ENCODE results near the gene OTUD6A.
"Not testable (repeated sequence)": the region's sequence is repeated elsewhere in the genome, so short reads cannot be mapped to it uniquely, and the experiment has no call there.

The OTUD6A gene

GRCh38 chrX:70049406-70049805, 12.9 kb upstream of the OTUD6A start:
- DNase-seq = no peak

DNA sequence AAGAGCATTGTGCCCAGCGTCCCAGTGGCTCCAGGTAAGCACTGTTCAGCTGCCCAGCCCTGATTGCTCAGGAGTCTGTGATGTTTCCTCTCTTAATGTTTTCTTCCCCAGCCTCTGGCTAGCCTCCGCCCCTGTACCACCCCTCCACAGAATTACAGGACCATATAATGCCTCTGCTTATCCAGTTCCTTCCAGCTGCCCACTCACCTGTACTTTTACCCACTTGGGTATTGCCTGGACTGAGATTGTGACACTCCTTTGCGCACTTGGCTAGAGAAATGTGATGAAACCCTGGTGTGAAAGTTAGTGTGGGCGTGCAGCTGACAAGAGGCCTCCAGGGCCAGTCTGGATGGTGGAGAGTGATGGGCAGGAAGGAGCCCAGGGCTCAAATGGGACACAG, 12.3 kb upstream of the OTUD6A start, which contains the start of gene AWAT2:
Gene AWAT2 (minus strand): TSS at position 14 of the 400 bp plus-strand sequence. CDS start 6 bp downstream, at position 8.
- DNase-seq = no peak

GRCh38 chrX:70052895-70053615, 9.2 kb upstream of the OTUD6A start:
- DNase-seq = no peak

DNA sequence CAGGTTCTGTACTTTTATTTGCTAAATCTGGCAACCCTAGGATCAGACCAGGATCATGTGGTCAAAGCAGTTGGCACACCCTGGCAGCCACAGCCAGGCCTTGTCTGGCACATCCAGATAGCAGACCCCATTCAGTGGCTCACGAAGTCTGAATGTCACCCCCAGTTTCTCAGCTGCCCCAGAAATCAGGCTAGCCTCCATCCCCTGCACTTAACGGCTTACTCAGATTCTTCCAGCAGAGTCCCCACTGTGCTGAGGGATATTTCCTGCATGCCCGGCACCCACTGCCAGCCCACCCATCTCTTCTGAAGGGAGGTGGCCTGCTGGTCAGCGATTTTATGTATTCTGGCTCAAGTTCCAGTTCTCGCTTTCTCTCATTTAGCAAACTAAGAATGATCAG, 7.9 kb upstream of the OTUD6A start:
- DNase-seq = no peak

DNA sequence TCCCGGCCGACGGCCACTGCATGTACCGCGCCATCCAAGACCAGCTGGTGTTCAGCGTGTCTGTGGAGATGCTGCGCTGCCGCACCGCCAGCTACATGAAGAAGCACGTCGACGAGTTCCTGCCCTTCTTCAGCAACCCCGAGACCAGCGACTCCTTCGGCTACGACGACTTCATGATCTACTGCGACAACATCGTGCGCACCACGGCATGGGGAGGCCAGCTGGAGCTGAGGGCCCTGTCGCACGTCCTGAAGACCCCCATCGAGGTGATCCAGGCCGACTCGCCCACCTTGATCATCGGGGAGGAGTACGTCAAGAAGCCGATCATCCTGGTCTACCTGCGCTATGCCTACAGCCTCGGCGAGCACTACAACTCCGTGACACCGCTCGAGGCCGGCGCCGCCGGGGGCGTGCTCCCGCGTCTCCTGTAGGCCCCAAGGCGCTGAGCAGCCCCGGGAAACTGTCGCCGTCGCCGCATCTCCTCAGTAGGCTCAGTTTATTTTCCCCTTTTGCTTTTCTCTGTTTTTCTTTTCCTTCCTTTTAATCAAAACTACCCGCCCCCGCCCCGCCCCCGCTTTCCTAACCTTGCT, 799 bp downstream of the OTUD6A start:
- DNase-seq = no peak

DNA sequence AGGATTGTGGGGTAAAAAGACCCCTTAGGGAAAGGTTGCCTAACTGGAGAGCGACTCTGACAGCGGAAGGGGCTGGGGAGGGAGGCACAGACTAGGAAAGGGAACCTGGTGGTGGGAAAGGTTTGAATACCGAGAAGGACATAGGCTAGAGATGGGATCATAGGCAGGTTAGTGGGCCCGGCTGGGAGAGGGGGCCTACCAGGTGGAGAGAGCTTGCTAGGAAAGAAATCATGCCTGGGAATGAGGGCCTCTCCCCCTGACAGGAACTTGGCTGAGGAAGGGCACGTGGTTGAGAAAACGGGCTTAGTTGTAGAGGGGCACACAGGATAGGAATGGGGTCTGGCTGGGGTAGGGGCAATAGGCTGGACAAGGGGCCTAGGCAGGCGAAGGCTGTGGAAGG, 4.4 kb downstream of the OTUD6A start:
- no peak for DNase-seq

DNA sequence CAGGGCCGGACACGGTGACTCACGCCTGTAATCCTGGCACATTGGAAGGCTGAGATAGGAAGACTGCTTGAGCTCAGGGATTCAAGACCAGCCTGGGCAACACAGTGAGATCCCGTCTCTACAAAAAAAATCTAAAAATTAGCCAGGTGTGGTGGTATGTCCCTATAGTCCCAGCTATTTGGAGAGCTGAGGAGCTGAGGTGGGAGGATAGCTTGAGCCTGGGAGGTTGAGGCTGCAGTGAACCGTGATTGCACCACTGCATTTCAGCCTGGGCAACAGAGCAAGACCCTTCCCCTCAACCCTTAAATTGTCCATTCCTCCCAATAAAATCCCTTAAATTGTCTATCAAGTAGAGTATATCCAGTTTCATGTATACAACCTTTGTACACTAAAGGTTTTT, 17.0 kb downstream of the OTUD6A start:
- no peak for DNase-seq

GRCh38 chrX:70079870-70080269, 17.6 kb downstream of the OTUD6A start:
- DNase-seq = no peak

GRCh38 chrX:70082723-70083122, 20.5 kb downstream of the OTUD6A start:
- no peak for DNase-seq

DNA sequence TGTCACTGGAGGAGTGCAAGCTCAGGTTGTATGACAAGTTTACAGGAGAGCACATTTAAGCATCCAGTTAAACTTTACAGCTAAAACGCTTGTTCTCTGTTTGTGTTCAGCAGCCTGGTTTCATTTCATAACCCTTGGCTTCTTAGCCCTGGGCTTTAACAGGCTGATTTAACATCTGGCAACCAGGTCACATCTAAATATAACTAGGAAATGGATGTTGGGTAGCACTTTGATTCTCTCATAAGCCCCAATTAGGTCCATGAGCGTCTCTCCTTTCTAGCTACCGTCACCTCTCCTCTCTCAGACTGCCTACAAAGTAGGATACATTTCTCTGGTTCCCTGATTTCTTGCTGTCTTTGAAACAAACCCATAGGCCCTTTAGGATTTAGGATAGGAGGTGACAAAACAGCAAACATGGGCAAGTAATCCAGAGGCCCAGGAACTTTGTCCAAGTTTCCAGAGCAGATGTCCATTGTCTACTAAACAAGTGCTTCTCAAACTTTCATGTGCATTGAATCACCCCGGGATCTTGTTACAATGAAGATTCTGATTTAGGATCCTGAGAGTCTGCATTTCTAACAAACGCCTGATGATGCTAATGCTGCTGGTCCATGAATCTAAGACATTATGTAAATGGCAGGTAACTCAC, 22.5 kb downstream of the OTUD6A start:
- no peak for DNase-seq

DNA sequence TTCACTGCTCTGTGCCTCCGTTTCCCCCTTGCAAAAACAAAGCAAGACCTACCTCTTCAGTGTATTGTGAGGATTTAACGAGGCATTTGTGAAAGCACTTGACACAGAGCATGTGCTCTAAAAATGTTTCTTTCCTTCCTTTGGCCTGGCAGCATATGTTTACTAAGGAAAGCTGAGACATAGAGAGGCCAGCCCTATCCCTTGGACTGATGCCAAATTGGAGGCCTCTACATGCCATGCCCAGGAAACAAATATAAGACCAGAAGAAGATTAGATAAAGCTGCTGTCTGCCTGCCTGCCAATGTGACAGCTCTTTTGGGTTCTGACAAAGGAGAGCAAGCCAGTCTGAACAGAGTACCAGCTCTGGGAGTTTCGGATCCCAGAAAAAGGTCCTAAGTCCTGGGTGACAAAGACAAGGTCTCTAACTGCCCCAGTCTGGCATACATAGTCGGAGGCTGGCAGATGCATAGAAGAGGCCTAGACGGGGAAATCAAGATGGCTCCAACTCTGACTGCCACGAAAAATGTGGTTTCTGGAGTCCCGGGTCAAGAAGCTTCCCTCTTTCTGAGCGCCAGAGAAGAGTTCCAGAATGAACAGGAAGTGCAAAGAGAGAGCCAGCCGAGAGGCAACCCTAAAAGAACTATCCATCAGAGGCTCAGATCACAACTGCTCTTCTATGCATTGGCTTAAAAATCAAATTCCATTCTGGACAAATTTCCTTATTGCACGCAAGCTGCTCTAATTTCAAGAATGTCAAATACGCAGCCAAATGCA, 25.8 kb downstream of the OTUD6A start:
- DNase-seq = no peak

- no peak for DNase-seq
These were observed 26.5 kb downstream of the OTUD6A start for GRCh38 chrX:70088751-70089150.

DNA sequence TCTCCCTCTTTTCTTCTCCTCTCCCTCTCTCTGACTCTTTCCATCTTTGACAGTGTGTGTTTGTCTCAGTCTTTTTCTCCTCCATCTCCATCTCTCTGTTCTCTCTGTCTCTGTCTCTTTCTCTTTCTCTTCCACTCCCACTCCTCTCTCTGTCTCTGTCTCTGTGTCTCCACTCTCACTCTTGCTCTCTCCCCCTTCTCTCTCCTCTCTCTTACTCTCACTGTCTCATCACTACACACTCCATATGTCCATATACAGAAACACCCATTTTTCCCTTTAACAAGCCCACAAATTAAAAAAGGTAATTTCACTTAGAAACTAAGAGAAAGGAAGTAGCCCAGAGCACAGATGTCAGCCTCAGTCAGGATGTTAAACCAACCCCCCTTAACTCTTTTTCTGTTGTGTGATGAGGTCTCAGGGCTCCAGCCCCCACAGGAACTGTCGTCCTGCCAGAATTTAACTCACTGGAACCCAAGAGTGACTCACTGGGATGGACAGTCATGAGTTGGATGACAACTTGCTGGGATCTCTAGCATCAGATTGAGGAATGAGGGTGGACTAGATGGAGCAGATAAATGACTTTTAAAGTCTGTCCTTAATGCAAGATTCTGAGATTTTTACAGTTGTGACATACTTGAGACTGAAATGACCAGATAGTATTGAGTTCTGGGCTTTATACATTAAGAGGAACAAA, 27.5 kb downstream of the OTUD6A start:
- no peak for DNase-seq

- DNase-seq = no peak
These were observed 30.0 kb downstream of the OTUD6A start for GRCh38 chrX:70092247-70092646.

DNA sequence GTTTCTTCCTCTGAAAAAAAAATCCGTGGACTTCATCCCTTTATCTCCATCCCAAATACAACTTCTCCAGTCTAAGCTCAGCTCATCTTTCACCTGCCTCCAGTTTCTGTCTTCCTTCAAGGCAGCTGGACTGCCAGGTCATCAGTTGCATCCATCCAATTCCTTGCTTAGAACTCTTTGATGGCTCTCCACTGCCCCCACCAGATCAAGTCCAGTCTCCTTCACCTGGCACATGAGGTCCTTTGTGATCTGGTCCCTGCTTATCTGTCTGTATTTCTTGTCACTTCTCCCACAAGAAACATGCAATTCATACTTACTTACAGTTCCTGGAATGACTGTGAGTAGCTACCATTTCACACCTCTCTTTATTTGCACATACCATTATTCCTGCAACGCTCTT, 33.8 kb downstream of the OTUD6A start:
- DNase-seq = no peak

GRCh38 chrX:70105229-70105628, 43.0 kb downstream of the OTUD6A start:
- DNase-seq = no peak

GRCh38 chrX:70111436-70112026, 49.3 kb downstream of the OTUD6A start:
- DNase-seq = not testable (repeated sequence)

Measured in NCI-H1105 (cell line).